Prostate gland (tissue), 2 donors: ENCODE measurements around the gene PDHA2. TPM values are rescaled to one million over a fixed set of nuclear protein-coding genes. Genes with fewer than 3 reads are reported as not detected.

Experiments
- DNase-seq: peaks from one replicate; pipeline ENCODE4 v3.0.0-alpha.2; 2019; ENCODE audit warnings: low spot score
- H3K27ac ChIP-seq, 2 donors: fragments of 200-600 bp; sonication (generic); 2 replicates each; pipeline ENCODE4 v1.5.1; 2017 to 2019
- H3K27me3 ChIP-seq: fragments of 200-600 bp; sonication (generic); replicated peaks from 2 replicates; pipeline ENCODE4 v1.5.1; 2019; ENCODE audit not compliant: insufficient read depth
- H3K36me3 ChIP-seq, 2 donors: fragments of 200-600 bp; sonication (generic); 1 replicate in 1 of 2; 2 replicates in 1 of 2; pipeline versions ENCODE4 v1.5.1 to v1.8.1; 2017 to 2019
- H3K4me1 ChIP-seq: fragments of 200-600 bp; sonication (generic); replicated peaks from 2 replicates; pipeline ENCODE4 v1.5.1; 2019
- H3K4me3 ChIP-seq, 2 donors: fragments of 200-600 bp; sonication (generic); 2 replicates each; pipeline ENCODE4 v1.5.1; 2017 to 2019
- H3K9me3 ChIP-seq: fragments of 200-600 bp; sonication (generic); 2 replicates; pipeline ENCODE4 v1.5.1; 2017
- POLR2A ChIP-seq: fragments of 450-650 bp; IDR thresholded peaks from one replicate; pipeline ENCODE4 v1.6.1; 2016; ENCODE audit warnings: antibody characterized with exemption, mild to moderate bottlenecking
- POLR2AphosphoS5 ChIP-seq: sonication (generic); formaldehyde crosslinking; IDR thresholded peaks from one replicate; pipeline ENCODE4 v1.6.1; 2017; ENCODE audit warnings: antibody characterized with exemption
- WGBS: methylation state at CpG from one replicate; pipeline ENCODE4 v1.1.5; 2018; 5-methylcytosine and 5-hydroxymethylcytosine counted together
- intact Hi-C: fragments of 100-400 bp; cut with DNase I; formaldehyde crosslinking; loops from one replicate; pipeline ENCODE4 v1.14.2; 2022
- total RNA-seq, 2 donors: library from RNA; depleted of rRNA; stranded (reverse); fragments of >200 nt; gene quantifications; one replicate each; pipeline ENCODE4 v1.1.0, GENCODE V29; 2016
- TF ChIP-seq, protein P1 (sequence below), 4 experiments: fragments of 200-600 bp in 2 of 4; fragments of 450-650 bp in 2 of 4; sonication (generic) in 2 of 4; IDR thresholded peaks; 1 replicate in 3 of 4; 2 replicates in 1 of 4; pipeline ENCODE4 v1.5.1; 2016 to 2019; ENCODE audit warnings: antibody characterized with exemption in 4 of 4, mild to moderate bottlenecking in 2 of 4, moderate library complexity in 2 of 4

Gene PDHA2
- 1 to 10 TPM in 1 of 2 donors, not detected in 1; 2.7 TPM for total RNA-seq

GRCh38 chr4:95839891-95840290 is at the start of gene PDHA2:
Gene PDHA2 (plus strand): TSS chr4:95840093. CDS start chr4:95840151, 58 bp downstream.
- WGBS: 96% methylated on average over 21 of the region's 22 CpGs
- intact Hi-C loops: no loop called here
- no peaks in the 10 kb centered on the region for H3K4me1 ChIP-seq
- no peak for TF ChIP-seq POLR2A
- TF ChIP-seq POLR2AphosphoS5: no peak
- TF ChIP-seq, protein P1, sequence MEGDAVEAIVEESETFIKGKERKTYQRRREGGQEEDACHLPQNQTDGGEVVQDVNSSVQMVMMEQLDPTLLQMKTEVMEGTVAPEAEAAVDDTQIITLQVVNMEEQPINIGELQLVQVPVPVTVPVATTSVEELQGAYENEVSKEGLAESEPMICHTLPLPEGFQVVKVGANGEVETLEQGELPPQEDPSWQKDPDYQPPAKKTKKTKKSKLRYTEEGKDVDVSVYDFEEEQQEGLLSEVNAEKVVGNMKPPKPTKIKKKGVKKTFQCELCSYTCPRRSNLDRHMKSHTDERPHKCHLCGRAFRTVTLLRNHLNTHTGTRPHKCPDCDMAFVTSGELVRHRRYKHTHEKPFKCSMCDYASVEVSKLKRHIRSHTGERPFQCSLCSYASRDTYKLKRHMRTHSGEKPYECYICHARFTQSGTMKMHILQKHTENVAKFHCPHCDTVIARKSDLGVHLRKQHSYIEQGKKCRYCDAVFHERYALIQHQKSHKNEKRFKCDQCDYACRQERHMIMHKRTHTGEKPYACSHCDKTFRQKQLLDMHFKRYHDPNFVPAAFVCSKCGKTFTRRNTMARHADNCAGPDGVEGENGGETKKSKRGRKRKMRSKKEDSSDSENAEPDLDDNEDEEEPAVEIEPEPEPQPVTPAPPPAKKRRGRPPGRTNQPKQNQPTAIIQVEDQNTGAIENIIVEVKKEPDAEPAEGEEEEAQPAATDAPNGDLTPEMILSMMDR (IDR thresholded peaks at IDR 0.05): no peak
- H3K4me3 ChIP-seq: no peak within 1 kb of the TSS
- H3K36me3 ChIP-seq: no peaks in the 10 kb centered on the region
- no peaks in the 10 kb centered on the region for H3K9me3 ChIP-seq
- no peak within 1 kb of the TSS for H3K27ac ChIP-seq
- no peak for DNase-seq
- H3K27me3 ChIP-seq: no peaks in the 10 kb centered on the region

- Histone ChIP-seq H3K4me1 (no peaks in the 10 kb centered on the region), H3K36me3 (no peaks in the 10 kb centered on the region), H3K27me3 (no peaks in the 10 kb centered on the region), H3K4me3 (no peak overlapping the region), H3K27ac (no peak overlapping the region), H3K9me3 (no peaks in the 10 kb centered on the region)
- intact Hi-C loops: no loop called here
- TF ChIP-seq, protein P1 (IDR thresholded peaks at IDR 0.05): no peak
- TF ChIP-seq POLR2AphosphoS5 (no peak), POLR2A (no peak)
- DNase-seq: no peak
- WGBS: 82% methylated on average over 2 of the region's 2 CpGs
Observed at GRCh38 chr4:95798003-95798402, 41.9 kb upstream of the PDHA2 start.

GRCh38 chr4:95798727-95799126 is 41.2 kb upstream of the PDHA2 start:
- no peak overlapping the region for H3K4me3 ChIP-seq
- DNase-seq: no peak
- WGBS: 57% methylated on average over 3 of the region's 3 CpGs
- intact Hi-C loops: no loop called here
- TF ChIP-seq, protein P1 (IDR thresholded peaks at IDR 0.05): no peak
- no peak for TF ChIP-seq POLR2A
- TF ChIP-seq POLR2AphosphoS5: no peak
- no peak overlapping the region for H3K27ac ChIP-seq
- no peaks in the 10 kb centered on the region for H3K9me3 ChIP-seq
- no peaks in the 10 kb centered on the region for H3K36me3 ChIP-seq
- no peaks in the 10 kb centered on the region for H3K27me3 ChIP-seq
- no peaks in the 10 kb centered on the region for H3K4me1 ChIP-seq

DNA sequence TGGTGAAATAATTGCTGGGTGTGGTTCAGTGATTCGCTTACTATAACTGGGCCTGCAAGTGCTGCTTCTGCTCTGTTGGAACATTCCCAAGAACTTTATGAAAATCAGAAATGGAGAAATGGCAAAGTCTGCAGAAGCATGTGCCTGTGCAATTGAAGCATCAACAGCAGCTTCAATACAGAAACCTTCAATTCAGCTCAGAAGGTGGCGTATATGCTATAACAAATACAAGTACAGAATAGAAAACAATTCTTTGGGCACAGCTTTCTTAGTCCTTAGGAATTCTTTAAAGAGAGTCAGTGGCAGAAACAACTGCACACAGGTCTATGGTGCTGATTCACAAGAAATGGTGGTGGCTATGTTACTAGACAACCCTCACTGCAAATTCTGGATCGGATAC is 18.0 kb upstream of the PDHA2 start:
- H3K4me3 ChIP-seq: no peak overlapping the region
- no peaks in the 10 kb centered on the region for H3K4me1 ChIP-seq
- TF ChIP-seq POLR2A (no peak), POLR2AphosphoS5 (no peak)
- TF ChIP-seq, protein P1 (IDR thresholded peaks at IDR 0.05): no peak
- no peaks in the 10 kb centered on the region for H3K36me3 ChIP-seq
- H3K27me3 ChIP-seq: no peaks in the 10 kb centered on the region
- WGBS: 73% methylated on average over 3 of the region's 3 CpGs
- DNase-seq: no peak
- no peak overlapping the region for H3K27ac ChIP-seq
- H3K9me3 ChIP-seq: no peaks in the 10 kb centered on the region
- intact Hi-C loops: no loop called here

DNA sequence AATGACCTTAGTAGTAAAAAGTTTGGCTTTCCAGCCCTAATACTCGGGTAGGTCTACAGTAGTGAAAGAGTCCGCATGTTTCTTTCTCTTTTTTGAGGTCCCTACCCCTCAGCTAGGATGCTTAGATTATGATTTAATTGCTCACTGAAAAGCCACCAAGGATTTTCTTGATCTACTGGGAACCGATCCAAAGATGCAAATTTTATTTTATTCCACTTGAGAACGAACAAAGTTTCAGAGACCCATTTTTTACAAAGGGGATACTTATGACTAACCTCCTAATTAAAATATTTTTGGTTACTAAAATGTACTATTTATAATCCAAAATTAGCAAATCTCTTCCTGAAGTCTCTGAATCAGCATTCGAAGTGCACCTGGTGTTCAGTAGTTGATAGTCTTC is 14.3 kb upstream of the PDHA2 start:
- H3K4me1 ChIP-seq: no peaks in the 10 kb centered on the region
- H3K4me3 ChIP-seq: no peak overlapping the region
- no peak overlapping the region for H3K27ac ChIP-seq
- TF ChIP-seq POLR2A (no peak), POLR2AphosphoS5 (no peak)
- TF ChIP-seq, protein P1 (IDR thresholded peaks at IDR 0.05): no peak
- intact Hi-C loops: no loop called here
- no peak for DNase-seq
- no peaks in the 10 kb centered on the region for H3K9me3 ChIP-seq
- 84% methylated on average over 5 of the region's 5 CpGs for WGBS
- H3K27me3 ChIP-seq: no peaks in the 10 kb centered on the region
- no peaks in the 10 kb centered on the region for H3K36me3 ChIP-seq
